ENCODE data around the gene CHST7.

GRCh38 chrX:46636223-46636622 is 62.7 kb downstream of the CHST7 start:
- no peak for TF ChIP-seq CTCF (IDR thresholded peaks at IDR 0.05)
- no peak for TF ChIP-seq EP300 (IDR thresholded peaks at IDR 0.05)

Data from ovary (tissue), 3 donors.